Fibroblast of gingiva (primary cell): ENCODE measurements around the gene HSF5.
"Not testable (repeated sequence)": the region's sequence is repeated elsewhere in the genome, so short reads cannot be mapped to it uniquely, and the experiment has no call there.

ENCODE experiments used
- DNase-seq: peaks from one replicate; pipeline ENCODE4 v3.0.0-alpha.2; 2011; ENCODE audit warnings: low read depth

HSF5 gene

DNA sequence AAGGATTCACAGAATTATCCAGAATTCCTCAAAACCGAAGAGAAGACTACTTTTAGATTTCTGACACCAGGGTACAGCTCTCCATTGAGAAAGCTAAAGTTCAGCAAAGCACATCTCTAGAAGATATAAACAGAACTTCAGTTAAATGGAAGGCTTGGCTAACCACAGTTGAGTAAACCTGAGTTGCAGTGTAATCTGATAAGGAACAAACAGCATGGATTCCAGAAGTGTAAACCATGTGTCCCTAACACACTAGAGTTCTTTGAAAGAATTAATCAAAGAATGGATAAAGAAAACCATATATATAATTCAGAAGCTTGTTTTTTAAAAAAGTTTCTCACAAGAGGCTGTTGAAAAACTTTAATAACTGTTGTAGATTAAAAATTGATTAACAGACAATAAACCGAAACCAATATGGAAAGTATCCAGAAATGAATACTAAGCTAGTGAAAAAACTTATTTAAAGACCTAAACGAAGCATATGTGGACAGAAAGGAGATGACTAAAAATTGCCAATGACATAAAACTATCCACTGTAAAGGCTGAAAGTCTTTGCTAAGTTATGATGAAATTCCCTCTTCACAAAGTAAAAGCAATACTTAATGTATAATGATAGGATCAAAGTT lies 75.1 kb downstream of the HSF5 start:
- DNase-seq = no peak

DNA sequence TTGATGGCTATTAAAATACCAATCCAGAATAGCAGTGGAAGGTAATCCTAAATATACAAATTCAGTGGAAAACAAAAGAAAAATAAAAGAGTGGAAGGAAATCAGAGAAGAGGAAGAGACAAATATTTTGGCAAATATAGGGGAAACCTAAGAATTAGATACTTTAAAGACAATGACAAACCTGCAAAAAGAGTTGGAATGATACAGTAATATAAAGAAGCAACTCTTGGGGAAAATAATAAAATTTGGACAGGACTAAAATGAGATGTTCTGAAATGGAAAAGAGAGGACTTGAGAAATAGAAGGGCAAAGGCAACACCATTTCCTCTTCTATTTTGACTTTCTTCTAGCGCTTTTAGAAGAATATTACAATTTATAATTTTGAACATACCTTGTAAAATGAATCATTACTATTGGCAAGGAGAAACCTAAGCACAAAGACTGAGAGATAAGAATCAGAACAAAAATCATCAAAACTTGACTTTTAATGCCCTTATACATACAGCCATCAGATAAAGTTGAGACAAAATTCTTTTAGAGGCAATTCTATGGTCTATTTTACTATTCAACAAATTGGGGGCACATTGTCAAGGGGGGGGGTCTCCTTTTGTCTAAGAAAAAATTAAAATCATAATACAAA lies 76.0 kb downstream of the HSF5 start:
- DNase-seq = no peak

DNA sequence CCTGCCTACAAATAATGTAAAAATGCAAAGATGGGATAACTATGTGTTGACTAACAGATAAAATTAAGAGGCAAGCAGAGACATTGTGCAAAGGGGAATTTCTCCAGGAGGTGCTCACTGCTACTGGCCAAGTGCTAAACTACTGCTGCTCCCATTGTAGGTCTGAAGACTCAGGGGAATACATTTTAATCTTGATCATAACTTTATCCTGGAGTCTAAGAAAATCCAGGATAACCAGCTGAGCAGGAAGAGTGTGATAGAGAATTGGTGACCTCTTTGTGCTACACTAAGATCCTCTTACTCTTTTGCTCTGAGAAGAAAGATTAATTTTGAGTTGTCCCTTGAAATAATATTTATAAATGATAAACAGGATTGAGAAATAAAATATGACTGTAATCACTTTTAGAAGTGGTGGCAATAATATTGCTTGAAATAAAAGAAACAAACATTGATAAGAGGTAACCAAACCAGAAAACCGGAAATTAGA lies 76.8 kb downstream of the HSF5 start:
- no peak for DNase-seq

DNA sequence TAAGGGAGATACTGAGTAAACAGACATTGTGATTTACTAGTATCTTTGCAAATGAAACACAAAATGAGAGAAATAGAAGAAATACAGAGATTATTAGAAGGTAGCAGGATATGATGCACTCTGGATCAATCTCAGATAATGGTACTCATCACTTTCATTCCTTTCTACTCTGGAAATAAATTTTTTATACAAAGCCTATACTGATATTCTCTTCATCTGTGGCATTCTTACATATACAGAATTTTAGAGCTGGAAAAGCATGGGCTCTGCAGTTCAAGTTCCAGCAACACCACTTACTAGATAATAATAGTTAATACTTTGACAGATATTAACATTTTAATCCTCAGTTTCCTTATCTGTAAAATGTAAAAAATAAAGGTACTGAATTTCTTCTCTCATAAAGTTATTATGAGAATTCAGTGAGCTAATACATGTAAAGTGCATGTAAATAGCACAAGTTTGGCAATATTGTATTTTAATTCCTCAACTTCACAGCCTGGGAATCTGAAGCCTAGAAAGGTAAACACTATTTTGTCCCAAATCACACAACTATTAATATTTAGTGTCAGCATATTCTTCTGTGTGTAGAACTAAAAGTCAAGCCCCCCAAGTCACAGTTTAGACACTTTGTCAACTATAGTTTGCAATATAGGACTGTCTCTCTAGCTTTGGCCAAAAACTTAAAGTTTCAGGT lies 77.3 kb downstream of the HSF5 start:
- DNase-seq = no peak

DNA sequence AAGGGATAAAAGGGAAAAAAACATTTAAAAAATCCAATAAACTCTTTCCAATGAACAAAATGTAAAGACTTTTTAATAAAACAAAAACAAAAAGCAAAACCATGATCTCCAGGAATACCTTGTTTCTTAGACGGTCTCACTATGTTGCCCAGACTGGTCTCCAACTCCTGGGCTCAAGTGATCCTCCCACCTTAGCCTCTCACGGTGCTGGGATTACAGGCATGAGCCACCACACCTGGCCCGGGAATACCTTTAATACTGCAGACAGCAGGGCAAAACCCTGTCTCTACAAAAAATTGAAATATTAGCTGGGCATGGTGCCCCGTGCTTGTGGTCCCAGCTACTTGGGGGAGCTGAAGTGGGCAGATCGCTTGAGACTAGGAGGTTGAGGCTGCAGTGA lies 78.8 kb downstream of the HSF5 start:
- no peak for DNase-seq

DNA sequence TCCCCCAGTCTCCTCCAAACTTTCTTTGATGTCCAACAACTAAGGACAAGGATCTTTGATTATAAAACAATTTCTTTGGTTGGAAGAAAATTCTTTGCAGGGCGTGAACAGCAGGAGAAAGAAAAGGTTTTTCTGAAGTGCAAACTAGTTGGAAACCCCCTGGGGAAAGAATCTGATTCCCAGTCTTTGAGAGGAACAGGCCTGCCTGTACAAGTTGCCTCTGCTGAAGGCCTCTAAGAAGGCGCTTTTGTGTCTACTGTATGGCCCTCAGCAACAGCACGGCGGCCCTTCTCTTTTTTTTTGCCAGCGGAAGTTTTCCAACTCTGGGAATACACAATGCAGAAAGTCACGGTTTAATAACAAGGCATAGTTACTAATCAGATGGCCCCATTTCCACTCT lies 84.9 kb downstream of the HSF5 start:
- no peak for DNase-seq

DNA sequence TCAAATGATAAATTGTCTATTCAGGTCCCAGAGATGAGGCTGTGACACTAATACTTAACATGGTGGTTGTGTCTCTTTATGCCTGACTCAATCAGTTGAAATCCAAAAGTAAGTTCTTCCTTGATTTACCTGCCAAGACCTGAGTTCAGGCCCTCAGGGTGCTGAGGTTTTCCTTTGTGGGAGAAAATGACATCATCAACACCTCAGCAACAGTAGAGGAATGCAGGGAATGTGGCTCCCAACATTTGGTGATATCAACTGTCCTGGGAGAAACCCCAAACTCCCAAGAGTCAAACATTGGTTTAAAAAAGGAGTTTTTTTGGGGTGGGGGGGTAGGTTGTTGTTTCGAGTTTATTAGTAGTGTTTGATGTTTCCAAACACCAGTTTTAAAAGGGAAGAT lies 85.5 kb downstream of the HSF5 start:
- DNase-seq = no peak

DNA sequence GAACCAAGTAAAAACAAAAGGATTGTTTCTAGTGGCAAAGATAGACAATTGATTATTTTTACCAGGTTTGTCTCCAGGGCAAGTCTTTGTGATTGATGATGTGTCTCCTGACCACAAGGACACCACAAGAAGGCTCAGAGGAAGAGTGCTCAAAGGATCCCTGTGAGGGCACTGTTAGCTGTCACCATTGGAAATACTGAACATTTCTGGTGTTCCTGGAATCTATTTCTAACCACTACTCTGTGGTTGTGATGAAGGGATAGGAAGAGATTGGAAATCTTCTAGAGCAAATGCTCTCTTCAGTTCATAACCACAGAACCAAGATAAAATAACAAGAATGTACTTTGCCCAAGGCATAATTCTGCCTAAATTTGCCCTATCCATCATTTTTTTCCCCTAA lies 86.2 kb downstream of the HSF5 start:
- DNase-seq = no peak

DNA sequence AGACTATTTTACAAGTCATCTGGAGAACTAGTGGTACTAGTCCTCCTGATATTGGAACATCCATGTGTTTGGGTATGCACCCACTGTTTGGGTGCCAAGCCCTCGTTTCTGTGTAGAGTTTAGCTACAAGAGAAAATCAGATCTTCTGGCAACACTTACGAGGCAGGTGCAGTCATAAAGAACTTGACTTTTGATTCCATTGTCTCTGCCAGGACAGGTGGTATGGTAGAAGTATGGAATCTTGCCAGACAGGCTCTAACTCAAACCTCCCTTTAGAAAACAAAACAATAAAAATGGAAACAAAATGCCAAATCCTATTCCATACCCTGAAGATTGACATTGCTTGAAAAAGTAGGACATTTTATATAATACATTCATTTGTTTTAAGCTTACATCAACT lies 86.9 kb downstream of the HSF5 start:
- no peak for DNase-seq

DNA sequence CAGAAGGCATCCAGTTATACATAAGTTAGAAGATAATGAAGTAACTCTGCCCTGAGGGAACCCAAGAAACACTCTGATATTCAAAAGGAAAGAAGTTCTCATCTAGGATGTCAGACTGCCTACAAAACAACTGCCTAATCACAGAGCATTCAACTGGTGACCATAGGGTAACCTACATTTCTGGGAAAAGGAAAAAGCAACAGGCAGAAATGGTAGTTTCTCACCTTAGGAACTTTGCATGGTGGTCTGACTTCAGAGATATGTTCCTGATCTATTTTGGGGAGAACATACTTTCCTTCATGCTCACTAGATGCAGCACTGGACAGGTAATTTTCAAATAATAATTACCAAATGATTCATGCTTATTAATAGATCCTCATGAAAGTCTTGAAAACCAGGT lies 87.4 kb downstream of the HSF5 start:
- DNase-seq = no peak

DNA sequence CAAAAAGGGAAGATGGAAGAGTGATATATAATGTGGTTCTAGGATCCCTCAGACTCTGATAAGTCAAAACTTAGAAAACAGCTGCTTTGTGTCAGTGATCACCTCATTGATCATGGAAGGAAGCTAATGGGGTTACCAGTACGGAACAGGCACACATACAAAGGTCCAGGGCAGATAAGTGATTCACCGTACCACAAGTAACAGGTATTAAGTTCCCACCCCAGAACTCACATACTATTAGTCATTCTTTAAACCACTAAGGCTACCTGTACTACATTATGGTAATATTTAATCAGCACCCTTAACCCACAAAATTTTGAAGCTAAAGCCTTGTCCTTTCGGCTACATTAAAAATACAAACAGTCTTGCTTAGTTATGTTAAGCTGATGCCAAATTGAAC lies 88.2 kb downstream of the HSF5 start:
- DNase-seq = no peak

DNA sequence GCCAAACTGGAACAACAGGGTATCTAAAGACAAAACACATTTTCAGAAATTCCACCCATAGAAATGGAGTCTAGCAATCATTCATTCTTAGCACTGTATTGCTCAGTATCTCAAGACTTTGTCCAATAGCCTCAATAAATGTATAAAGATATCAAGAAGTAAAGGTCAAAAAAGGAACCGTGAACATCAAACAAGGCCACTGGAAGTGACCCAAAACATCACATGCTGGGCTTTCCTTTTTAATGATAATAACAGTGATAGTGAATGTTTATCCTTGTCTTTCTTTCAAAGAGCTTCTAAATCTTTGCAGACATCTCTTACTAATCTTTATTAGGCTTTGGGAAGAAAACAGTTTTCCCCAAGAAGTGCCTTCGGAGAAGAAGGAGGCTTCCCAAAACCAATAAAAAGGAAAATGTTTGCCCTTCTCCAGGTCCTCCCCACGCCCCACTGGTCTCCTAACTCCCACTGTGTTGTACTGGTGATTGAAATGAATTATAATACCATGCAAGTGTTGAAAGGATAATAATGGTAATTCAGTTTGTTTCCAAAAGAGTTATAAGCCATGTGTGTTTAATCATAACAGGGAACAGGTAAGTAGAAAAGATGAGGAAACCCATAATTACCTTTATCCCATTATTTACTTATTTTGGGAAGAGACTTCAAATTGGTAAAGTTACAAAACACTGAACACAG lies 89.5 kb downstream of the HSF5 start:
- DNase-seq = no peak

DNA sequence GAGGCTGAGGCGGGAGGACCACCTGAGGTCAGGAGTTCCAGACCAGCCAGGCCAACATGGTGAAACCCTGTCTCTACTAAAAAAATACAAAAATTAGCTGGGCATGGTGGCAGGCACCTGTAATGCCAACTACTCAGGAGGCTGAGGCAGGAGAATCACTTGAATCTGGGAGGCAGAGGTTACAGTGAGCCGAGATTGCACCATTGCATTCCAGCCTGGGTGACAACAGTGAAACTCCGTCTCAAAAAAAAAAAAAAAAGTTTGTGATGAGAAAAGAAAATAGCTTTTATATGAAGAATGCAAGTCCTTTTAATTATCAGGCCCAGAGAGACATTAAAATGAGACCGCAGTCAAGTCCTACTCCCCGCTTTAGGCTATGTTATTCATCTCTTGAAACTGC lies 90.8 kb downstream of the HSF5 start:
- DNase-seq = not testable (repeated sequence)

DNA sequence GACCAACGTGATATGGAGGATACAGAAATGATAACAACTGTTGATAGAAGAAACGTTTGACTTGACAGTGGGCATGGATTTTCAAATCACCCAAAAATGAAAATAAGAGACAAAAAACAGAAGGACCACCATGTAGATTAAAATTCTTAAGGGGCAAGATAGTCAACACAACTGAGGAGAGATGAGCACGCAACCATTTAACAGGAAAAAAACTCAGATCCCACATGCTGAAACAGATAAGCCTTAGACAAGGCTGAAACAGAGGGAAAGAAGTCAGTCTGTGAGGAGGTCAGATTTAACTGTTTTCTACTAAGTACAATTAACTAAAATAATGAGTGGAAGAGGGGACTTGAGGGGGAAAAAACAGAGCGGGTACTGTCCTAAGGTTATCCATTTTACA lies 92.0 kb downstream of the HSF5 start:
- no peak for DNase-seq

DNA sequence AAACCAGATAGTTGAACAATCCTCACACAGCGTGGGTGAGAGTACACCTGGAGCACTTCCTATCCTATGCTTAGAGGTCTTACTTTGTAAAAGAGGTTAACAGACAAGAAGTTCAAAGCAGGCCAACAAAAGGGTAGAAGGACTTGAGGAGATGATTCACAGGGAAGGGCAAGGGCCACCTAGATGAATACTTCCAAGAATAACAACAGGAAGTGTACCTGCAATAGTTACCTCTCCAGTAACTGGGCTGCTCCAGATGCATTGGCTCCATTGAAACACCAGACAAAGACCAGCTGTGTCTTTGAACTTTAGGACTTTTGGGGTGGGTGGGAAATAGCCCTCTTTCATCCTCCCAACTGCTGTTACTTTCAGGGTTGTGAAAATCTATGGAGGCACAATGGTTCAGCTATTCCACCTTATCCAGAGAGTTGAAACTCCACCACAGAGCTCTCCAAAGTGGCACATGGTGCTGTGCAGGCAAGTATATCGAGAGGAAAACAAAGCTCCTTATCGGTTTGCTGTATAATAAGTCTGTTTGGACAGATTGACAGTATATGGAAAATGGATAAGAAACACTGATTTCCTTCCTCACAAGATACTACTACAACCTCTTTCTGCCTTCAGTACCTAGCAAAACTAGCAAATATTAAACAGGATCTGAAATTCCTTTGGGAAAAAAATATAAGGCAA lies 93.5 kb downstream of the HSF5 start:
- no peak for DNase-seq

DNA sequence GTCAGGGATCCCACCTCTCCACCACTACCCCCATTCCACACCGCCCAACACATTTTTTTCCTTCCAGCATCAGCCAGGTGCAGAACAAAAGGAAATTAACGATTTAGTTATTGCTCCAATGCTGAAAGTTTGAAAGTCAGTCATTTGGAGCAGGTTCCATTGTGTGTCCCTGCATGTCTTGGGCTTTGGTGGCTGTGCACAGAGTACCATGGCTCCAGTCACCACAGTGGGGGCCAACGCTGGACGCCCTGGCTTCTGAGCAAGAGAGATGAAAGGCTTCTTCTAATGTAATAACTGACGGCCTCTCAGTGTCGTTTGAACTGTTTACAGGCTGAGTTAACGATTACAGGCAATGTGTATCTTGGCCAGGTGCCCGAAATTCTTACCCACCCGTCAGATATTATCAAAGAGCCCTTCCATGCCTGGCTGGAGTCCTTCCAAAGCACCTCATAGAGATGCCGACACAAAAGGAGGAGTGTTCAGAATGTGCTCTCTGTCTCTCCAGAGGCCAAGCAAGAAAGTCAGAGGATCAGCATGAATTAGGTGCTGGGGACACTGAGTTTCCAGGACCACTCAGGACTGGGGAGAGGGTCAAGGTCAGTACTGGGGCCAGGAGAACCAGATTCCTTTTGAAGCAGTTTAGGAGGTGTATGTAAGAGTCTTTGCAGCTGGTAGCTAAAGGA lies 96.8 kb downstream of the HSF5 start:
- no peak for DNase-seq

DNA sequence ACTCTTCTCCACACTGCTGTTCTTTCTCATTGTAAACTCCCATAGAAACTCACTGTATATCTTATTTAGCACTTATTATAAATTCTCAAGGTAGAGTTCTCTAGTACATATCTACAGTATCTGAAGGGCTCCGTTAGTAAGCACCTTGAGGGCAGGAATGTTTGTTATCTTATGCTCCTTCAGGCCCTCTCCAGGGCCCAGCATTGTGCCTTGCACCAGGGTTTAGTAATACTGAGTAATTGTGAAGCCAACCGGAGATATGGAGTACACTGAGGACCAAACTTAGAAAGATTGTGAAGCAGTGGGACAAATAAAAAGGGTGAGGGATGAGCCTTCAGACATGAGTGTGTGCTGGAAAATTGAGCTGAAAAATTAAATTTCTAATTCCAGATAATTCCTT lies 97.3 kb downstream of the HSF5 start:
- DNase-seq = no peak

DNA sequence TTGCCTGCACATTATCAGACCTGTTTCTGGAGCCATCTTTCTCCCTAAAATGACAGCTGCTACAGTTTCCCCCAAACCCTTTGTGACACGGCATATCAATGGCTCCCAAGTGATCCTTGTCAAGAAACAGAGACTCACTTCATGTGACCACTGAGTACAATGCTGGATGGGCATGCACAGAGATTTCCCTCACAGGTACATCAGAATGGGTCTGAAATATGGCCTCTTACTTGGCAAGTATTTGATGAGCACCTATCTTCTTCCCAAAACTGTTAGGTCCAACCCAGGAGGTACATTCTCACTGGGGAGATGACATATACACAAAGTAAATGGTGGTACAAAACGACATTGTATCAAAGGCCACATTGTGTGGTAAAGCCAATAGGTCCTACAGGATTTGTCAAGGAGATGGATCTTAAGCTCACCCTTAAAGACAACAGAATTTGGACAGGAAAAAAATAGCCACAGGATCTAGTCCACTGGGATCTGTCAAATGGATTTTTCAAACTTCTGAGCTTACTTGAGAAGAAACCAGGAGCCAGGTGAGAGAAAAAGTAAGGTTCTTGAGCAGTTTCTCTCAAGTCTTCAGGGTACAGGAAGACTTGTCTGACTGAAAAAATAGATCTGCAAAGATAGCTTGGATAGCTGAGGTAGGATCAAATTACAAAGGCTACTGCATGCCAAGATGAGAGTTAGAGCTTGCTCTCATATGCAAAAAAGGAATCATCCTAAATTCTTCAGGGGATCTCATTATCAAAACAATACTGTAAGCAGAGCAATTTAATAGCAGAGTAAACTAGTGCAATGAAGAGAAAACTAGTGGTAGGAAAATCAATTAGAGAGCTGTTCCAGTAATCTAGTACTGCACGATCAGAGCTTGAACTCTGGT lies 99.7 kb downstream of the HSF5 start:
- no peak for DNase-seq

DNA sequence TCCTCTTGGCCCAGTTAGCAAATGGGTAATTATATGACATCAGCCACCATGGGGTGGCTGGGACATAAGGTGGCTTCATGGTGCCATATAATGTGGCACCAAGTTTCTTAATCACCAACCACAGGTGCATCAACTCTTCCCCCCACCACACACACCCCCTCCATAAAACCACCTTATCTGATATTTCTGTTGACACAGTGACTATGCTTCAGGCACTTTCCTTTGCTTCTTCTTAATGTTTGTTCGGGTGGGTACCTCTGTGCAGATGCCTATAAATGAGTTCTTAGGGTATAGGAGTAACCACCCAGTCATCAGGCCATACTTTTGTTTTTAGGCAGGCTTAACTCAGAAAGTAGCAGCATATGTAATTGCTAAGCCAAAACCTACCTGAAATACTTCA lies 100.4 kb downstream of the HSF5 start:
- no peak for DNase-seq

DNA sequence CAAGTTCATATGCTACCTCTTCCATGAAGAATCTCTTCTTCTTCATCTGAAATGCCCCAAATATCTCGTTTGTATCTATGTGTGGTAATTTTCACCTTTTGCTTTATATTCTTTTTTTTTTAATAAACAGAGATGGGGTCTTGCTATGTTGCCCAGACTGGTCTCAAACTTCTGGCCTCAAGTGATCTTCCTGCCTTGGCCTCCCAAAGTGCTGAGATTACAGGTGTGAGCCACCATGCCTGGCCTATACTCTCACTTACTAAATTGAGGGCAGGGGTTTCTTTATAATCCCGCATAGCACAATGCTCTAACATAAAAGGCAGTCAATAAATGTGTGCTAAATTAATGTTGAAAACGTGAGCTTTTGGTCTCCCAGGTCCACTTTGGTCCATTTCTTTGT lies 101.5 kb downstream of the HSF5 start:
- no peak for DNase-seq
